GM21737 (cell line): ENCODE data around the gene TFAP2C.
"Not testable (repeated sequence)": the region's sequence is repeated elsewhere in the genome, so short reads cannot be mapped to it uniquely, and the experiment has no call there.

Source experiments
- ATAC-seq: cut with Tn5 transposase; IDR thresholded peaks from one replicate; pipeline ENCODE4 v1.9.1; 2021; ENCODE audit warnings: mild to moderate bottlenecking, moderate library complexity; ENCODE audit not compliant: unreplicated experiment

Gene TFAP2C

GRCh38 chr20:56614196-56614595, 14.9 kb upstream of the TFAP2C start:
- no peak for ATAC-seq

- no peak for ATAC-seq
Measured at GRCh38 chr20:56616716-56617115, 12.4 kb upstream of the TFAP2C start.

GRCh38 chr20:56617489-56617888, 11.6 kb upstream of the TFAP2C start:
- ATAC-seq = no peak

- ATAC-seq = no peak
Measured at GRCh38 chr20:56621730-56622129, 7.4 kb upstream of the TFAP2C start.

GRCh38 chr20:56623930-56624329, 5.2 kb upstream of the TFAP2C start:
- not testable (repeated sequence) for ATAC-seq

- ATAC-seq = no peak
Measured at GRCh38 chr20:56624786-56625681, 4.1 kb upstream of the TFAP2C start.

GRCh38 chr20:56625837-56626236, 3.3 kb upstream of the TFAP2C start:
- no peak for ATAC-seq

- no peak for ATAC-seq
Measured at GRCh38 chr20:56626367-56627121, 2.6 kb upstream of the TFAP2C start.

GRCh38 chr20:56627122-56628014, 1.7 kb upstream of the TFAP2C start:
- no peak for ATAC-seq

- no peak for ATAC-seq
Measured at GRCh38 chr20:56628015-56628872, 862 bp upstream of the TFAP2C start.

GRCh38 chr20:56629464-56630085, 469 bp downstream of the TFAP2C start:
- ATAC-seq = no peak

GRCh38 chr20:56630086-56630493, 984 bp downstream of the TFAP2C start:
- ATAC-seq = no peak

- no peak for ATAC-seq
Measured at GRCh38 chr20:56630506-56631317, 1.6 kb downstream of the TFAP2C start.

- ATAC-seq = no peak
Measured at GRCh38 chr20:56631318-56631989, 2.3 kb downstream of the TFAP2C start.

- no peak for ATAC-seq
Measured at GRCh38 chr20:56631990-56632327, 2.9 kb downstream of the TFAP2C start.

- no peak for ATAC-seq
Measured at GRCh38 chr20:56634307-56634706, 5.2 kb downstream of the TFAP2C start.

- ATAC-seq = no peak
Measured at GRCh38 chr20:56634735-56635385, 5.8 kb downstream of the TFAP2C start.

- no peak for ATAC-seq
Measured at GRCh38 chr20:56636716-56637115, 7.6 kb downstream of the TFAP2C start.
